Endodermal cell (in vitro differentiated cells): Measurements from ENCODE around the gene GAS2L3. TPM values are rescaled to one million over a fixed set of nuclear protein-coding genes. Genes with fewer than 3 reads are reported as not detected.

Experiments
- DNase-seq: peaks from one replicate; pipeline ENCODE4 v3.0.0-alpha.2; 2017
- H3K27ac ChIP-seq: 2 replicates; pipeline ENCODE4 v1.5.1; 2013; ENCODE audit warnings: mild to moderate bottlenecking, low read depth, low read length, moderate library complexity
- H3K27me3 ChIP-seq: 2 replicates; pipeline ENCODE4 v1.6.1; 2013; ENCODE audit warnings: mild to moderate bottlenecking, low read length, moderate library complexity; ENCODE audit not compliant: insufficient read depth, control insufficient read depth, poor library complexity, severe bottlenecking
- H3K36me3 ChIP-seq: 2 replicates; pipeline ENCODE4 v1.7.0; 2013; ENCODE audit warnings: mild to moderate bottlenecking, low read length, moderate library complexity; ENCODE audit not compliant: control insufficient read depth, insufficient read depth
- H3K4me1 ChIP-seq: one replicate; pipeline ENCODE4 v1.7.0; 2013; ENCODE audit warnings: low read length; ENCODE audit not compliant: control insufficient read depth, insufficient read depth
- H3K4me3 ChIP-seq: 2 replicates; pipeline ENCODE4 v1.5.1; 2013; ENCODE audit warnings: mild to moderate bottlenecking, low read length, moderate library complexity
- H3K9ac ChIP-seq: 2 replicates; pipeline ENCODE4 v1.6.1; 2013; ENCODE audit warnings: mild to moderate bottlenecking, low read length, moderate library complexity; ENCODE audit not compliant: poor library complexity, severe bottlenecking; ENCODE audit errors: extremely low read depth
- H3K9me3 ChIP-seq: 2 replicates; pipeline ENCODE4 v1.6.1; 2013; ENCODE audit warnings: mild to moderate bottlenecking, low read length, moderate library complexity; ENCODE audit not compliant: control insufficient read depth
- H3K27ac Mint-ChIP-seq: 2 replicates; pipeline ENCODE4 v1.8.0; 2020; ENCODE audit warnings: mixed read lengths
- H3K27me3 Mint-ChIP-seq: 2 replicates; pipeline ENCODE4 v1.8.0; 2021; ENCODE audit warnings: mild to moderate bottlenecking, mixed read lengths; ENCODE audit not compliant: insufficient read depth
- H3K36me3 Mint-ChIP-seq: 2 replicates; pipeline ENCODE4 v1.8.0; 2020; ENCODE audit warnings: low read depth, mixed read lengths
- H3K4me1 Mint-ChIP-seq: 2 replicates; pipeline ENCODE4 v1.8.0; 2020; ENCODE audit warnings: mixed read lengths
- H3K4me3 Mint-ChIP-seq: 2 replicates; pipeline ENCODE4 v1.8.0; 2020; ENCODE audit warnings: mild to moderate bottlenecking, moderate library complexity, mixed read lengths
- H3K9me3 Mint-ChIP-seq: 2 replicates; pipeline ENCODE4 v1.8.0; 2020; ENCODE audit warnings: mild to moderate bottlenecking, mixed read lengths
- CTCF ChIP-seq: fragments of 200-600 bp; sonication (generic); conservative IDR thresholded peaks from 2 replicates; pipeline ENCODE4 v1.5.0; 2021; ENCODE audit warnings: antibody characterized with exemption, mild to moderate bottlenecking
- WGBS, 2 experiments: methylation state at CpG; one replicate each; pipeline versions ENCODE4 v1.1.5 to v1.1.7; 2013; ENCODE audit warnings: missing lambda C conversion rate in 2 of 2, mixed read lengths in 1 of 2; ENCODE audit not compliant: insufficient coverage in 1 of 2, insufficient read length in 1 of 2; 5-methylcytosine and 5-hydroxymethylcytosine counted together
- total RNA-seq, 2 donors: library from RNA; stranded (reverse); fragmentation: NEBNext Ultra II Directional in 1 of 2; extraction: Animal tissue kit (Norgen Biotek cat#: 25700) in 1 of 2; gene quantifications; 2 replicates in 1 of 2; 3 replicates in 1 of 2; pipeline ENCODE4 v1.2.1, GENCODE V29; 2021

The GAS2L3 gene
- total RNA-seq, 2 donors from 2014 or later: 13.5 to 26.8 TPM

DNA sequence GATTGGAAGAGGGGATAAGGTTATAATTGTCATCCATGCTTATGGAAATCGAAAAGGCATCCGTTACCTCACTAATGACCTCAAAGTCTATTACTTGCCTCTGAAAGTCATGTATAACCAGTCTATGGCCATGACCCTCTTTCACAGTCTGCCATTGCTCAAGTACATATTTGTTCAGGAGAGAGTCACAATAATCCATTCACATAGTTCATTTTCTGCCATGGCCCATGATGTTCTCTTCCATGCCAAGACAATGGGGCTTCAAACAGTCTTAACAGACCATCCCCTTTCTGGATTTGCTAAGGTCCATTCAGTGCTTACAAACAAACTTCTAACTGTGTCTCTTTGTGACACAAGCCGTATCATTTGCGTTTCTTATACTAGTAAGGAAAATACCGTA lies 5.4 kb downstream of the GAS2L3 start:
- Mint-ChIP-seq H3K27me3 (no peaks in the 10 kb centered on the region), H3K36me3 (peaks cover 10% of the 10 kb centered on the region), H3K27ac (no peak overlapping the region), H3K4me3 (no peak overlapping the region), H3K4me1 (peaks cover 15% of the 10 kb centered on the region), H3K9me3 (peaks cover 17% of the 10 kb centered on the region)
- DNase-seq: no peak
- Histone ChIP-seq H3K27me3 (no peaks in the 10 kb centered on the region), H3K4me3 (no peak overlapping the region), H3K27ac (no peak overlapping the region), H3K9ac (no peak overlapping the region), H3K9me3 (peaks cover 25% of the 10 kb centered on the region), H3K36me3 (no peaks in the 10 kb centered on the region), H3K4me1 (no peaks in the 10 kb centered on the region)
- no peak for TF ChIP-seq CTCF
- 93 to 98% methylated on average over 5 of the region's 5 CpGs for WGBS, 2 experiments

DNA sequence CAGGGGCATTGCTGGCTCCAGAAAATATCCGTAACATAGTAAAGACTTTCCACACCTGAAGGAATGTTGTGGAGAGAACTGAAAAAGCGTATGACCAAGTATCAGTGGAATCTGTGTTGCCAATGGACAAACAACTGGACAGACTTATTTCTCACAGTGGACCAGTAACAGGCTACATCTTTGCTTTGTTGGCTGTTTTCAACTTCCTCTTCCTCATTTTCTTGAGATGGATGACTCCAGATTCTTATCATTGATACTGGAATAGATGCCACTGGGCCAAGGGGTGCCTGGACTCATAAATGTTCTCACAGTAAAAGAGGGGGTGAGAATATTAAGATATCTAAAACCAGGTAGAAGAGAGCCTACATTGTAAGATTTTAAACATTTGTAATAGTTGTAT lies 6.4 kb downstream of the GAS2L3 start:
- no peak overlapping the region for H3K9ac ChIP-seq
- no peak overlapping the region for H3K4me3 Mint-ChIP-seq
- H3K27me3 ChIP-seq: no peaks in the 10 kb centered on the region
- peaks cover 7% of the 10 kb centered on the region for H3K4me1 Mint-ChIP-seq
- peaks cover 30% of the 10 kb centered on the region for H3K9me3 ChIP-seq
- H3K27ac ChIP-seq: no peak overlapping the region
- H3K36me3 Mint-ChIP-seq: peaks cover 10% of the 10 kb centered on the region
- no peaks in the 10 kb centered on the region for H3K4me1 ChIP-seq
- no peak for DNase-seq
- H3K36me3 ChIP-seq: no peaks in the 10 kb centered on the region
- H3K9me3 Mint-ChIP-seq: peaks cover 23% of the 10 kb centered on the region
- 75 to 82% methylated on average over 2 of the region's 2 CpGs for WGBS, 2 experiments
- H3K27me3 Mint-ChIP-seq: no peaks in the 10 kb centered on the region
- no peak overlapping the region for H3K4me3 ChIP-seq
- TF ChIP-seq CTCF: no peak
- no peak overlapping the region for H3K27ac Mint-ChIP-seq

- peaks cover 63% of the 10 kb centered on the region for H3K9me3 Mint-ChIP-seq
Observed at GRCh38 chr12:100584256-100584655, 10.8 kb downstream of the GAS2L3 start.

More at GRCh38 chr12:100584256-100584655, 10.8 kb downstream of the GAS2L3 start:
- Histone ChIP-seq H3K9ac (no peak overlapping the region), H3K27ac (no peak overlapping the region), H3K4me1 (no peaks in the 10 kb centered on the region), H3K9me3 (peaks cover 62% of the 10 kb centered on the region), H3K27me3 (no peaks in the 10 kb centered on the region), H3K36me3 (no peaks in the 10 kb centered on the region), H3K4me3 (no peak overlapping the region)
- H3K36me3 Mint-ChIP-seq: peaks cover 31% of the 10 kb centered on the region
- H3K4me3 Mint-ChIP-seq: no peak overlapping the region
- no peak overlapping the region for H3K27ac Mint-ChIP-seq
- no peaks in the 10 kb centered on the region for H3K27me3 Mint-ChIP-seq
- no peak for DNase-seq
- H3K4me1 Mint-ChIP-seq: no peaks in the 10 kb centered on the region
- 88 to 94% methylated on average over 3 of the region's 3 CpGs for WGBS, 2 experiments
- TF ChIP-seq CTCF: no peak
